K562 (cell line): ENCODE results near the gene EML6. TPM values are rescaled to one million over a fixed set of nuclear protein-coding genes. Genes with fewer than 3 reads are reported as not detected.

Experiments
- ATAC-seq: fragments of 200-7000 bp; cut with Tn5 transposase; 3 replicates; pipeline ENCODE4 v1.9.1; 2020; ENCODE audit warnings: moderate library complexity
- BruUV-seq: library from RNA; stranded (reverse); fragments of 400-500 nt; replicated peaks from 2 replicates; lab custom pipeline; 2021; lab: Mats Ljungman, UMichigan
- CTCF ChIA-PET: fragments of 300-600 bp; formaldehyde crosslinking; extraction: SDS; loops from one replicate; lab custom pipeline; 2021; ENCODE audit warnings: low intra/inter-chr PET ratio; lab: Yijun Ruan, JAX
- POLR2A ChIA-PET: fragments of 300-600, 350-650 bp; sonication (Branson Sonifier 250); formaldehyde crosslinking; extraction: SDS; loops from one replicate; lab custom pipeline; 2021; ENCODE audit warnings: antibody characterized with exemption, inconsistent platforms; lab: Yijun Ruan, JAX
- DNase-seq, 4 experiments: peaks; one replicate each; pipeline versions ENCODE4 v3.0.0 to v3.0.0-alpha.2; 2011 to 2018; ENCODE audit warnings: low spot score in 3 of 4, mixed read lengths in 3 of 4; ENCODE audit errors: extremely low read depth in 1 of 4
- FAIRE-seq: peaks from 2 replicates; lab custom pipeline; 2011; peaks lifted over from hg19 to GRCh38; lab: Jason Lieb, UNC
- H2AFZ ChIP-seq: 2 replicates; pipeline ENCODE4 v1.6.0; 2011; ENCODE audit warnings: low read depth, low read length, control low read depth, inconsistent platforms
- H3K27ac ChIP-seq: fragments of 200-600 bp; 3 replicates; pipeline ENCODE4 v1.8.0; 2011; ENCODE audit warnings: low read depth, mild to moderate bottlenecking, control low read depth, inconsistent platforms, low read length, moderate library complexity, mixed read lengths; ENCODE audit errors: extremely low read depth
- H3K27me3 ChIP-seq, 2 experiments: fragments of 300-600 bp in 1 of 2; 2 replicates in 1 of 2; 3 replicates in 1 of 2; pipeline versions ENCODE4 v1.6.0 to v1.8.0; 2011; ENCODE audit warnings: inconsistent platforms in 2 of 2, low read length in 2 of 2, mild to moderate bottlenecking in 1 of 2, mixed read lengths in 1 of 2, moderate library complexity in 1 of 2; ENCODE audit not compliant: control insufficient read depth in 2 of 2, insufficient read depth in 2 of 2
- H3K36me3 ChIP-seq: fragments of 300-600 bp; 3 replicates; pipeline ENCODE4 v1.8.0; 2011; ENCODE audit warnings: mild to moderate bottlenecking, low read length, inconsistent platforms; ENCODE audit not compliant: control insufficient read depth, insufficient read depth
- H3K4me1 ChIP-seq, 2 experiments: fragments of 200-600 bp in 1 of 2; replicated peaks in 1 of 2; 2 replicates in 1 of 2; 3 replicates in 1 of 2; pipeline versions ENCODE4 v1.5.1 to v1.8.0; 2011; ENCODE audit warnings: inconsistent platforms in 2 of 2, low read length in 2 of 2, mild to moderate bottlenecking in 1 of 2, mixed read lengths in 1 of 2, moderate library complexity in 1 of 2; ENCODE audit not compliant: control insufficient read depth in 2 of 2, insufficient read depth in 2 of 2
- H3K4me2 ChIP-seq: 2 replicates; pipeline ENCODE4 v1.6.1; 2011; ENCODE audit warnings: low read length, control low read depth, inconsistent platforms, mixed read lengths; ENCODE audit not compliant: insufficient read depth
- H3K4me3 ChIP-seq: fragments of 200-600 bp; sonication (generic), shearing (Covaris generic); 2 replicates; pipeline ENCODE4 v1.5.1; 2016; ENCODE audit warnings: control low read depth, inconsistent platforms
- H3K79me2 ChIP-seq: fragments of 200-600 bp; 3 replicates; pipeline ENCODE4 v1.8.0; 2011; ENCODE audit warnings: low read length, inconsistent platforms; ENCODE audit not compliant: control insufficient read depth, insufficient read depth
- H3K9ac ChIP-seq, 2 experiments: 2 replicates each; pipeline versions ENCODE4 v1.6.0 to v1.6.1; 2011; ENCODE audit warnings: low read depth in 2 of 2, low read length in 2 of 2, control low read depth in 1 of 2, inconsistent platforms in 1 of 2, mild to moderate bottlenecking in 1 of 2, mixed read lengths in 1 of 2; ENCODE audit not compliant: insufficient read depth in 1 of 2
- H3K9me1 ChIP-seq: one replicate; pipeline ENCODE4 v1.6.0; 2011; ENCODE audit warnings: inconsistent platforms, mild to moderate bottlenecking, low read length, moderate library complexity; ENCODE audit not compliant: control insufficient read depth, insufficient read depth
- H3K9me3 ChIP-seq: replicated peaks from 2 replicates; pipeline ENCODE4 v1.5.1; 2011; ENCODE audit warnings: low read depth, low read length, inconsistent platforms; ENCODE audit not compliant: control insufficient read depth, insufficient read depth
- H4K20me1 ChIP-seq: replicated peaks from 2 replicates; pipeline ENCODE4 v1.6.1; 2011; ENCODE audit warnings: low read length, inconsistent platforms, mixed read lengths; ENCODE audit not compliant: control insufficient read depth, insufficient read depth
- CCNT2 ChIP-seq: IDR thresholded peaks from 2 replicates; pipeline ENCODE4 v1.6.1; 2011; ENCODE audit warnings: borderline replicate concordance, low read depth, mild to moderate bottlenecking, moderate library complexity, mixed read lengths, low read length; ENCODE audit not compliant: insufficient read length; ENCODE audit errors: extremely low read depth
- DPF2 ChIP-seq: fragments of 450-650 bp; IDR thresholded peaks from 2 replicates; pipeline ENCODE4 v1.6.1; 2016
- KLF16 ChIP-seq: IDR thresholded peaks from 2 replicates; pipeline ENCODE4 v1.6.1; 2016; ENCODE audit warnings: antibody characterized with exemption
- RAD21 ChIP-seq, 2 experiments: fragments of 250-450 bp in 1 of 2; fragments of 450-650 bp in 1 of 2; sonication (Bioruptor Pico) in 1 of 2; formaldehyde crosslinking in 1 of 2; IDR thresholded peaks in 1 of 2; conservative IDR thresholded peaks in 1 of 2; 2 replicates each; pipeline versions ENCODE4 v1.4.0 to v1.8.0; 2020 to 2022; ENCODE audit warnings: mild to moderate bottlenecking in 2 of 2, moderate library complexity in 1 of 2
- REST ChIP-seq, 2 experiments: fragments of 450-650 bp; formaldehyde crosslinking in 1 of 2; IDR thresholded peaks; 2 replicates each; pipeline versions ENCODE4 v1.4.0 to v1.6.1; 2014 to 2020; ENCODE audit warnings: mild to moderate bottlenecking in 2 of 2, borderline replicate concordance in 1 of 2, low read depth in 1 of 2
- SMC3 ChIP-seq: conservative IDR thresholded peaks from 2 replicates; pipeline ENCODE4 v1.6.1; 2011; ENCODE audit warnings: low read depth, low read length, improper control_type of control experiment; ENCODE audit not compliant: insufficient read depth
- TEAD4 ChIP-seq, 2 experiments: sonication (generic) in 1 of 2; formaldehyde crosslinking in 1 of 2; IDR thresholded peaks; 2 replicates each; pipeline versions ENCODE4 v1.6.1 to v1.8.0; 2012 to 2022; ENCODE audit warnings: borderline replicate concordance in 1 of 2, inconsistent platforms in 1 of 2, low read length in 1 of 2, mild to moderate bottlenecking in 1 of 2, missing genetic modification reagents in 1 of 2
- ZBTB5 ChIP-seq: fragments of 450-650 bp; IDR thresholded peaks from 2 replicates; pipeline ENCODE4 v1.6.1; 2017; ENCODE audit warnings: antibody characterized with exemption
- ZNF76 ChIP-seq: fragments of 250-450 bp; sonication (Bioruptor Pico); IDR thresholded peaks from 2 replicates; pipeline ENCODE4 v1.4.0; 2020; ENCODE audit warnings: mild to moderate bottlenecking, moderate library complexity, borderline replicate concordance
- WGBS: fragments of 100-300 bp; shearing (Covaris generic); methylation state at CpG from one replicate; pipeline ENCODE4 v1.1.6; 2016; ENCODE audit warnings: low coverage, mixed read lengths; ENCODE audit not compliant: insufficient coverage; ENCODE audit errors: missing lambda C conversion rate; 5-methylcytosine and 5-hydroxymethylcytosine counted together
- in situ Hi-C: fragments of 300-500 bp; cut with MboI; formaldehyde crosslinking; loops from 4 replicates; pipeline ENCODE4 v1.15.0; 2018; ENCODE audit warnings: inconsistent platforms, mixed read lengths
- intact Hi-C: fragments of 100-400 bp; cut with micrococcal nuclease; formaldehyde crosslinking; loops from 2 replicates; pipeline ENCODE4 v1.14.2; 2022
- polyA plus RNA-seq, 8 experiments: library from polyadenylated mRNA; depleted of rRNA in 4 of 8; stranded (reverse) in 5 of 8; unstranded in 3 of 8; fragments of >200 nt; fragmentation: Nextera tagmentation in 2 of 8; fragmentation: Illumina TruSeq in 1 of 8; extraction: Ambion mirVana in 2 of 8; extraction: Trizol in 1 of 8; gene quantifications; 2 replicates each; pipeline versions ENCODE4 v1.2.1 to v1.2.3, GENCODE V29; 2011 to 2014; ENCODE audit warnings: inconsistent platforms in 1 of 8, missing spikeins in 1 of 8
- total RNA-seq, 7 experiments: library from RNA; depleted of rRNA in 6 of 7; stranded (reverse); fragments of >200 nt in 6 of 7; fragmentation: Illumina TruSeq in 2 of 7; extraction: Trizol in 2 of 7; gene quantifications; 2 replicates each; pipeline versions ENCODE4 v1.2.1 to v1.2.3, GENCODE V29; 2011 to 2021; ENCODE audit warnings: low replicate concordance in 1 of 7

EML6 gene
- total and polyA plus RNA-seq, 9 of the 15 experiments (the other 6 are each of a cell fraction or from before 2014, with no cell fraction given) = 0.07 to 0.56 (median 0.25) TPM

DNA sequence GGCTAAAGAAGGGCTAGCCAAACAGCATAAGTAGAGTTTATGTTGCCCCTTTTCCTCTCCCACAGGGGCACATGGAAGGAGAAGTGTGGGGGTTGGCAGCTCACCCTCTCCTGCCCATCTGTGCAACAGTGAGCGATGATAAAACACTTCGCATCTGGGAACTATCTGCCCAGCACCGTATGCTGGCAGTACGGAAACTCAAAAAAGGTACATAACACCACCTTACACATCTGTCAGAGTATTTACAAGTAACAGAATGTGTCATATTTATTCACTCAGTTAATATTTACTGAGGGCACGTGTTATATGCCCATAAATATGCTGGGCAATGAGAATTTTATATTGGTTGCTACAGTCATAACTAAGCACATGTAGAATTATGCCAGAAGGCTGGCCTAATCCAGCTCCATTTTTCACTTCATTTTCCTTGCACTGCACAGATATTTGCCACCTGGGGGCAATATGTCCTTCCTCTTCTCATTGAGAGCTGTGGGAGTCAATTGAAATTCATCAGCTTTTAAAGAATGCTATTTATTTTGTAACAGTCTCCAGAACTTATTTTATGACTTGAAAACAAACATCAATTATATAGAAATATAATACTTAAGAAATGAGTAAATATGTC is 176.2 kb downstream of the EML6 start:
- no peaks in the 10 kb centered on the region for H3K9me1 ChIP-seq
- H3K4me2 ChIP-seq = no peak overlapping the region
- ChIA-PET CTCF (interaction anchor here (2.0 to 3.0 kb wide), 2 partner anchors 269 to 276 kb away, joined by 17 to 18 read pairs; no protein-coding TSS in a partner anchor), POLR2A (interaction anchor here (0.7 to 2.0 kb wide), 7 partner anchors 9 to 276 kb away, joined by 3 to 6 read pairs (median 3); no protein-coding TSS in a partner anchor)
- FAIRE-seq (peak; percentile 6), DNase-seq (peak in 2 of 4 experiments; percentile 38 to 63), ATAC-seq (peak; percentile 87)
- no peak overlapping the region for H3K9ac ChIP-seq
- H3K36me3 ChIP-seq = no peaks in the 10 kb centered on the region
- H2AFZ ChIP-seq = no peak overlapping the region
- peaks cover 0 to 16% of the 10 kb centered on the region in 2 experiments; a peak in 3 of 5 replicates for H3K27me3 ChIP-seq
- in situ Hi-C loops = loop anchor here (10.0 kb wide), 1 partner anchor 265 kb away; no protein-coding TSS in a partner anchor
- intact Hi-C loops = loop anchor here (1.0 to 5.0 kb wide), 3 partner anchors 113 to 269 kb away; partner anchors contain the start of gene RTN4
- no peaks in the 10 kb centered on the region for H4K20me1 ChIP-seq
- 34% methylated on average over 5 of the region's 5 CpGs for WGBS
- H3K27ac ChIP-seq = no peak overlapping the region
- no peaks in the 10 kb centered on the region for H3K9me3 ChIP-seq
- no peak overlapping the region for H3K4me3 ChIP-seq
- peaks cover 0 to 8% of the 10 kb centered on the region in 2 experiments; a peak in 3 of 5 replicates for H3K4me1 ChIP-seq
- no peaks in the 10 kb centered on the region for H3K79me2 ChIP-seq
- BruUV-seq = no TSS peak
- peak; percentile 72 for TF ChIP-seq SMC3
- peak; percentile 92 to 94 for TF ChIP-seq RAD21 (CRISPR knock-in tag; conservative IDR thresholded peaks at IDR 0.05 in 1 of 2, IDR thresholded peaks at IDR 0.05 in 1 of 2)
- TF ChIP-seq TEAD4 (IDR thresholded peaks at IDR 0.05; ENCODE audit: low read length) = 0 out of 2 replicates have a peak, but pooled peaks have one; percentile 21
- TF ChIP-seq TEAD4 (CRISPR knock-in tag; IDR thresholded peaks at IDR 0.05; ENCODE audit: borderline replicate concordance) = no peak
- no peak for TF ChIP-seq ZBTB5
- peak; percentile 40; the same call in 1 of the 2 replicates for TF ChIP-seq KLF16
- TF ChIP-seq CCNT2 = no peak
- TF ChIP-seq DPF2 = no peak
- peak; percentile 86 for TF ChIP-seq REST (IDR thresholded peaks at IDR 0.05; ENCODE audit: borderline replicate concordance)
- TF ChIP-seq REST (CRISPR knock-in tag; IDR thresholded peaks at IDR 0.05; ENCODE audit: low read depth) = no peak
- TF ChIP-seq ZNF76 = no peak
